Cardiac fibroblast (primary cell): ENCODE measurements around the gene TMEM158.
A peak's percentile ranks its signal among the peaks of the same experiment; 100 is the strongest.

Source experiments
- DNase-seq, 2 donors: peaks; one replicate each; pipeline versions ENCODE4 v3.0.0 to v3.0.0-alpha.2; 2010; ENCODE audit warnings: low read depth in 2 of 2
- H3K4me3 ChIP-seq, 2 donors: replicated peaks in 1 of 2; 1 replicate in 1 of 2; 2 replicates in 1 of 2; pipeline ENCODE4 v1.5.1; 2011; ENCODE audit warnings: low read depth in 2 of 2, low read length in 2 of 2, mild to moderate bottlenecking in 2 of 2, moderate library complexity in 1 of 2
- CTCF ChIP-seq: IDR thresholded peaks from one replicate; pipeline ENCODE4 v1.5.1; 2011; ENCODE audit warnings: low read depth, mild to moderate bottlenecking, low read length, inconsistent platforms

TMEM158 gene

GRCh38 chr3:45183872-45184262 lies 42.2 kb downstream of the TMEM158 start:
- DNase-seq = no peak
- TF ChIP-seq CTCF = no peak
- H3K4me3 ChIP-seq = no peak overlapping the region

DNA sequence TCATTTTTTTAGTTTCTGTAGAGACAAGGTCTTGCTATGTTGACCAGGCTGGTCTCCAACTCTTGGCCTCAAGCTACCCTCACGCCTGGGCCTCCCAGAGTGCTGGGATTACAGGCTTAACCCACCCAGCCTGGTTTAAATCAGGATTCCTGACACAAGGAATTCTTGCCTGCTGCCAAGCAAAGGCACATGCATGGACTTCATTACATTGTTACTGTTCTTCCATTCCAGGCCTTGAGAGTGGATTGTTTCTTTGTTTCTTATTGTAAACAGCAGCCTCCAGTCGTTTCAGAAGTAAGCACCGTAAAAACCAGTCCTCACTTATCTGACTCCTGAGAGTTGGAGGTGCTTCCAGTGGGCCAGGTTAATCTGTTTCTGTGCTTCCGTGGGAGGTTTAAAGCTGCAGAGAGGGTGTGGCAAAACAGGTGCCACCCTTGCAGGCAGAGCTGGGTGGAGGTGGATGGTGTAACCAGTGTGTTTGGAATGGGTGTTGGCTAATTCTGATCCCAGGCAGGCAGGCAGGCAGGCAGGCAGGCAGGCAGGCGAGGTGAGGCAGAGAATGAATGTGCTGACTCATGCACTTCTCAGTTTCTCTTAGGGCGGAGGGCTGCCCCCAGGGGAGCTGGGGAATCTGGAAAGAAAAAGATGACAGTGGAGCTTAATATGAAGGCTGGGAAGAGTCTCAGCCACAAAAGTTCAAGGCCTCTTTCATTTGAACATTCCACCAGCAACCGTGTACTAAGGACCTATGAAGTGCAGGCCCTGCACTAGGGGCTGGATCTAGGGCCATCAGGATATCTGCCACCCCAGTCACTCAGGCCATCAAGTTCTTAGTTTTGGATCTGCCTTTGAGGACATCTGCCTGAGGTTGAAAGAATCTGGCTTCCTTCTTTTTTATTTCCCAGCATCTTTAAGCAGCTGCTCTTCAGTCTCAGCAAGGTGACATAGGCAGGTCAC lies 42.9 kb downstream of the TMEM158 start:
- no peak overlapping the region for H3K4me3 ChIP-seq
- peak; percentile 69 to 77 for DNase-seq
- no peak for TF ChIP-seq CTCF

DNA sequence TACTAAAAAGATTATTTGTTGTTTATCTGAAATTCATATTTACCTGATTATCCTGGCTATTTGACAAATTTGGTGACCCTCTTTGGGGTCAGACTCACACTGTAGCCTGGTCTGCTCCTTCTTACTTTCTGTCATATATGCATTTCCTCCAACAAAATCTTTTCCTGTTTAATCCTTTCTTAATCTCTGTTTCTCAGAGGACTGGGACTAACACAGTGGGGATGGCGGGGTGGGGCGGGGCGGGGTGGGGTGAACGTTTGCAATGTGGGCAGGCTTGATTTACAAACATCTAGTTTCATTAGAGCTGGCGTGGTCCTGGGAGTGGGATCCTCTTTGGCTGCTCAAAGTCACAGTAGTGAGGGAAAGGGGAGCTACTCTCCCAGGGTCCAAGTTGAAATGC lies 44.6 kb downstream of the TMEM158 start:
- no peak for TF ChIP-seq CTCF
- H3K4me3 ChIP-seq = no peak overlapping the region
- DNase-seq = no peak

- TF ChIP-seq CTCF = no peak
Observed at GRCh38 chr3:45180899-45181298, 45.2 kb downstream of the TMEM158 start.

GRCh38 chr3:45180051-45180450 lies 46.0 kb downstream of the TMEM158 start:
- no peak overlapping the region for H3K4me3 ChIP-seq
- peak; percentile 41 to 63 for DNase-seq
- TF ChIP-seq CTCF = no peak

More at GRCh38 chr3:45180899-45181298, 45.2 kb downstream of the TMEM158 start:
- no peak for DNase-seq
- no peak overlapping the region for H3K4me3 ChIP-seq

- no peak for DNase-seq
- no peak for TF ChIP-seq CTCF
- H3K4me3 ChIP-seq = no peak overlapping the region
Observed at GRCh38 chr3:45179163-45179562, 46.9 kb downstream of the TMEM158 start.
